MV-4-11 (cell line): ENCODE results near the gene TMEM164.
"Not testable (repeated sequence)": the region's sequence is repeated elsewhere in the genome, so short reads cannot be mapped to it uniquely, and the experiment has no call there.

Experiments used
- DNase-seq: peaks from one replicate; lab custom pipeline; 2025; lab: John Stamatoyannopoulos, UW

The TMEM164 gene

GRCh38 chrX:110132450-110133114, 129.7 kb downstream of the TMEM164 start:
- no peak for DNase-seq

- DNase-seq: peak; percentile 67
Observed at GRCh38 chrX:110133735-110134370, 130.9 kb downstream of the TMEM164 start.

GRCh38 chrX:110135618-110136017, 132.7 kb downstream of the TMEM164 start:
- no peak for DNase-seq

GRCh38 chrX:110136136-110136535, 133.2 kb downstream of the TMEM164 start:
- DNase-seq: no peak

- no peak for DNase-seq
Observed at GRCh38 chrX:110138557-110138956, 135.6 kb downstream of the TMEM164 start.

GRCh38 chrX:110139172-110139571, 136.3 kb downstream of the TMEM164 start:
- no peak for DNase-seq

GRCh38 chrX:110142096-110142495, 139.2 kb downstream of the TMEM164 start:
- no peak for DNase-seq

- no peak for DNase-seq
Observed at GRCh38 chrX:110143454-110144210, 140.7 kb downstream of the TMEM164 start.

GRCh38 chrX:110145311-110145710, 142.4 kb downstream of the TMEM164 start:
- peak; percentile 8 for DNase-seq

GRCh38 chrX:110145854-110146253, 142.9 kb downstream of the TMEM164 start:
- DNase-seq: peak; percentile 36

- peak; percentile 38 for DNase-seq
Observed at GRCh38 chrX:110146521-110146920, 143.6 kb downstream of the TMEM164 start.

GRCh38 chrX:110153244-110153643, 150.3 kb downstream of the TMEM164 start:
- no peak for DNase-seq

GRCh38 chrX:110153896-110154295, 151.0 kb downstream of the TMEM164 start:
- DNase-seq: no peak

- not testable (repeated sequence) for DNase-seq
Observed at GRCh38 chrX:110154328-110154727, 151.4 kb downstream of the TMEM164 start.

GRCh38 chrX:110155759-110156158, 152.8 kb downstream of the TMEM164 start:
- DNase-seq: no peak

GRCh38 chrX:110156167-110156754, 153.3 kb downstream of the TMEM164 start:
- no peak for DNase-seq

- DNase-seq: no peak
Observed at GRCh38 chrX:110157444-110157843, 154.5 kb downstream of the TMEM164 start.

- DNase-seq: peak; percentile 53
Observed at GRCh38 chrX:110159235-110159634, 156.3 kb downstream of the TMEM164 start.

- no peak for DNase-seq
Observed at GRCh38 chrX:110159865-110160264, 157.0 kb downstream of the TMEM164 start.

GRCh38 chrX:110161361-110161686, 158.4 kb downstream of the TMEM164 start:
- no peak for DNase-seq

- DNase-seq: no peak
Observed at GRCh38 chrX:110162131-110162530, 159.2 kb downstream of the TMEM164 start.

- no peak for DNase-seq
Observed at GRCh38 chrX:110162867-110163266, 160.0 kb downstream of the TMEM164 start.

GRCh38 chrX:110163488-110163887, 160.6 kb downstream of the TMEM164 start:
- peak; percentile 13 for DNase-seq
